Kidney (tissue), 22 donors: ENCODE data around the gene KCNK1. TPM values are rescaled to one million over a fixed set of nuclear protein-coding genes. Genes with fewer than 3 reads are reported as not detected.

Source experiments
- DNase-seq, 5 donors: peaks; one replicate each; pipeline ENCODE4 v3.0.0-alpha.2; 2013 to 2020
- FAIRE-seq: peaks from 2 replicates; lab custom pipeline; 2012; peaks lifted over from hg19 to GRCh38; lab: Jason Lieb, UNC
- H3K27ac ChIP-seq, 2 donors: one replicate each; pipeline ENCODE4 v1.7.0; 2013; ENCODE audit warnings: low read depth in 2 of 2, low read length in 2 of 2, inconsistent platforms in 1 of 2
- H3K27me3 ChIP-seq: one replicate; pipeline ENCODE4 v1.7.1; 2013; ENCODE audit warnings: low read length, inconsistent platforms; ENCODE audit not compliant: control insufficient read depth, insufficient read depth
- H3K36me3 ChIP-seq, 3 donors: one replicate each; pipeline versions ENCODE4 v1.7.0 to v1.7.1; 2013; ENCODE audit warnings: low read length in 3 of 3, control low read depth in 1 of 3, inconsistent platforms in 1 of 3; ENCODE audit not compliant: insufficient read depth in 3 of 3, control insufficient read depth in 2 of 3
- H3K4me1 ChIP-seq, 3 donors: one replicate each; pipeline versions ENCODE4 v1.7.0 to v1.7.1; 2013; ENCODE audit warnings: low read length in 3 of 3, inconsistent platforms in 1 of 3, low read depth in 1 of 3; ENCODE audit not compliant: control insufficient read depth in 2 of 3, insufficient read depth in 2 of 3
- H3K4me3 ChIP-seq, 3 donors: one replicate each; pipeline versions ENCODE4 v1.7.0 to v1.8.1; 2013; ENCODE audit warnings: low read length in 3 of 3, control low read depth in 1 of 3, inconsistent platforms in 1 of 3
- H3K9ac ChIP-seq, 3 donors: one replicate each; pipeline versions ENCODE4 v1.7.0 to v1.7.1; 2013; ENCODE audit warnings: low read length in 3 of 3, control low read depth in 1 of 3, inconsistent platforms in 1 of 3
- H3K9me3 ChIP-seq, 3 donors: one replicate each; pipeline versions ENCODE4 v1.7.0 to v1.7.1; 2013; ENCODE audit warnings: low read length in 3 of 3, control low read depth in 1 of 3, inconsistent platforms in 1 of 3; ENCODE audit not compliant: control insufficient read depth in 2 of 3, insufficient read depth in 1 of 3
- CTCF ChIP-seq: IDR thresholded peaks from 3 replicates; pipeline ENCODE4 v1.5.1; 2012; ENCODE audit warnings: mild to moderate bottlenecking, moderate library complexity, borderline replicate concordance; ENCODE audit not compliant: insufficient read depth; ENCODE audit errors: extremely low read depth
- intact Hi-C: fragments of 100-400 bp; cut with DNase I; formaldehyde crosslinking; loops from one replicate; pipeline ENCODE4 v1.11.1; 2022
- long read RNA-seq, 10 donors: library from polyadenylated mRNA in 1 of 10; unstranded in 1 of 10; transcript quantifications; one replicate each; pipeline ENCODE4 v2.0.0 and lab custom pipeline, GENCODE V29; 2021 to 2026
- polyA plus RNA-seq: library from polyadenylated mRNA; stranded (reverse); fragments of 350-450 nt; fragmentation: Illumina TruSeq; extraction: RNeasy Lipid Tissue Mini Kit (QIAGEN cat#74804); gene quantifications from one replicate; pipeline ENCODE4 v1.2.3, GENCODE V29; 2014; ENCODE audit warnings: low read depth, low replicate concordance; ENCODE audit not compliant: insufficient read depth
- total RNA-seq: library from RNA; stranded (reverse); fragmentation: NEBNext Ultra II Directional; extraction: Animal tissue kit (Norgen Biotek cat#: 25700); gene quantifications from one replicate; pipeline ENCODE4 v1.2.1, GENCODE V29; 2021
- donor health status: control.
- donor health status: control.
- donor health status: control.
- donor health status: control.
- donor health status: control.
- donor health status: DM: yes; HTN: yes; CAD: no.
- donor health status: Normal renal cell carcinoma (clear cell type).

KCNK1 gene
- 10.7 TPM for total RNA-seq
- 10.0 TPM for polyA plus RNA-seq
- long read RNA-seq, donor 1, transcript KCNK1-202 (3 exons, 2,161 nt): major isoform, 8 of 8 reads
- long read RNA-seq, donor 1, partial matches to known transcripts: 0 of 8 reads
- long read RNA-seq, donor 1, other reads (novel, unspliced or antisense): 0 of 8 reads
- long read RNA-seq, donor 2, transcript KCNK1-202 (3 exons, 2,161 nt): major isoform, 5 of 5 reads
- long read RNA-seq, donor 2, partial matches to known transcripts: 0 of 5 reads
- long read RNA-seq, donor 2, other reads (novel, unspliced or antisense): 0 of 5 reads
- long read RNA-seq, donor 3, transcript KCNK1-202 (3 exons, 2,161 nt): major isoform, 6 of 6 reads
- long read RNA-seq, donor 3, partial matches to known transcripts: 0 of 6 reads
- long read RNA-seq, donor 3, other reads (novel, unspliced or antisense): 0 of 6 reads
- long read RNA-seq, donor 4, transcript KCNK1-202 (3 exons, 2,161 nt): major isoform, 5 of 5 reads
- long read RNA-seq, donor 4, partial matches to known transcripts: 0 of 5 reads
- long read RNA-seq, donor 4, other reads (novel, unspliced or antisense): 0 of 5 reads
- long read RNA-seq, donor 5: 0 reads
- long read RNA-seq, donor 6, partial matches to known transcripts: 0 of 1 reads
- long read RNA-seq, donor 6, other reads (novel, unspliced or antisense): 0 of 1 reads
- long read RNA-seq, donor 7, transcript KCNK1-202 (3 exons, 2,161 nt): major isoform, 12 of 12 reads
- long read RNA-seq, donor 7, partial matches to known transcripts: 0 of 12 reads
- long read RNA-seq, donor 7, other reads (novel, unspliced or antisense): 0 of 12 reads
- long read RNA-seq, donor 8, partial matches to known transcripts: 0 of 1 reads
- long read RNA-seq, donor 8, other reads (novel, unspliced or antisense): 0 of 1 reads
- long read RNA-seq, donor 9: 0 reads
- long read RNA-seq, donor 10, transcript KCNK1-202 (3 exons, 2,161 nt): major isoform, 6 of 6 reads
- long read RNA-seq, donor 10, partial matches to known transcripts: 0 of 6 reads
- long read RNA-seq, donor 10, other reads (novel, unspliced or antisense): 0 of 6 reads

- FAIRE-seq (no peak), DNase-seq (peak; percentile 86 to 91 (median 87))
- intact Hi-C loops: no loop called here
- no peaks in the 10 kb centered on the region for H3K27me3 ChIP-seq
- TF ChIP-seq CTCF: no peak
- H3K4me3 ChIP-seq: peak within 1 kb of the TSS; percentile 63 to 85 (median 81)
- H3K36me3 ChIP-seq: no peaks in the 10 kb centered on the region
- peak within 1 kb of the TSS; percentile 65 to 87 (median 67) for H3K9ac ChIP-seq
- H3K9me3 ChIP-seq: no peaks in the 10 kb centered on the region
- H3K4me1 ChIP-seq: peaks cover 0 to 2% (median 0%) of the 10 kb centered on the region in 3 donors
- peak within 1 kb of the TSS; percentile 81 to 84 for H3K27ac ChIP-seq
Observed at GRCh38 chr1:233613252-233614172, at the start of gene KCNK1. Gene KCNK1, plus strand, starts transcription at chr1:233614106. Its CDS starts 66 bp downstream, at chr1:233614172.

- Histone ChIP-seq H3K4me3 (no peak overlapping the region), H3K27me3 (no peaks in the 10 kb centered on the region), H3K4me1 (no peaks in the 10 kb centered on the region), H3K27ac (no peak overlapping the region), H3K36me3 (no peaks in the 10 kb centered on the region), H3K9ac (no peak overlapping the region), H3K9me3 (peaks cover 0 to 4% (median 0%) of the 10 kb centered on the region in 3 donors)
- no peak for DNase-seq
- TF ChIP-seq CTCF: no peak
- intact Hi-C loops: no loop called here
- FAIRE-seq: no peak
Observed at GRCh38 chr1:233565313-233565712, 48.6 kb upstream of the KCNK1 start.

- Histone ChIP-seq H3K9ac (no peak overlapping the region), H3K27ac (no peak overlapping the region), H3K36me3 (no peaks in the 10 kb centered on the region), H3K4me1 (no peaks in the 10 kb centered on the region), H3K9me3 (peaks cover 0 to 4% (median 0%) of the 10 kb centered on the region in 3 donors), H3K27me3 (no peaks in the 10 kb centered on the region), H3K4me3 (no peak overlapping the region)
- FAIRE-seq (no peak), DNase-seq (no peak)
- intact Hi-C loops: no loop called here
- TF ChIP-seq CTCF: no peak
Observed at GRCh38 chr1:233566886-233567285, 47.0 kb upstream of the KCNK1 start.
